ENCODE data around the gene CDH2.

Gene CDH2

DNA sequence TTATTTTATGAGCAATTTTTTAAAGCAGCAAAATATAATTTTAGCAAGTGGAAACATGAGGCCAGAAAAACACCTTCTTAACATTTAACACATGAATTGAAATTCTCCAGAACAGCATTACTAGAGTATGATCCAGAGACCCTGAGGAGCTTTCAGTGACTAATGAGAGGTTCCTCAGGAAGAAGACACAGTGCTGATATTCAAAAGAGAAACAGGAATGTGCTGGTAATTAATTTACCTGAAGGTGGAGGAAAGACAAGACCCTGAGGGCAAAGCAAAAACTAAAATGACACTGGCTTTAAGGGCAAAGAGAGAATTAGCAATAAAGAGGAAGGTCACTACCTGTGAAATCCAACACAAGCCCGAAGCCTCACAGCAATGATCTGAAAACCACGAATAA is 97.0 kb downstream of the CDH2 start:
- no peak for DNase-seq

DNA sequence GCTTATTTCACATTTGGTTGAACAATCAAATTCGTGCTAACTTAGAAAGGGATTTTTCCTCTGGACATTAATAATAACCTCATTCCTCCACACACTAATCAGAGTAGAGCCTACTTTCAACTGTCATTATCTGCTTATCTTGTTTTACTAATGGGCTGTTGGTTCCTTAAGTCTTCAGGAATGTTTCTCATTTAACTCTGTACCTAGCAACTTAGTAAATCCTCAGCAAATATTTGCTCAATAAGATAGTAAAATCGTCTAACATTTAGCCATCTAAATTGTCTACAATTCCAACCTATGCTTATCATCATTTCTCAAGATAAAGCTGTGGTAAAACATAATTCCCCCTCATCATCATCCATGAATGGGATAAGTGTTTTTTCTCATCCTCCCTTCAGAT is 98.1 kb downstream of the CDH2 start:
- DNase-seq: no peak

DNA sequence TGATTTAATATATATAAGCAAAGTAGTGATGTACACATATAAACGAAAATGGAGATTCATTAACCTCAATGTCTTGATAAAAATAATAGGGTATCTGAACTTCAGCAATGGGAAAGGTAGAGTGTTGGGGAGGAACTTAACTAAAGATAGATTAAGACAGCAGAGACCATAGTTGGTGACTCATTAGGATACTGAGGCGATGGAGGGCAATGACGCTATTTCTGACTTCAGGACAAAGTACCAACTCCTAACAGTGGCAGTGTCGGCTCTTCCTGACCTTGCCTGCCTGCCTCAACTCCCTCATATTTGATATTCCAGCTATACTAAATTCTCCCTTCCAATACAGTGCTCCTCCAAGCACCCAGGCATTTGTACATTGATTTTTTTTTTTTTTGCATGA is 98.6 kb downstream of the CDH2 start:
- DNase-seq: no peak

DNA sequence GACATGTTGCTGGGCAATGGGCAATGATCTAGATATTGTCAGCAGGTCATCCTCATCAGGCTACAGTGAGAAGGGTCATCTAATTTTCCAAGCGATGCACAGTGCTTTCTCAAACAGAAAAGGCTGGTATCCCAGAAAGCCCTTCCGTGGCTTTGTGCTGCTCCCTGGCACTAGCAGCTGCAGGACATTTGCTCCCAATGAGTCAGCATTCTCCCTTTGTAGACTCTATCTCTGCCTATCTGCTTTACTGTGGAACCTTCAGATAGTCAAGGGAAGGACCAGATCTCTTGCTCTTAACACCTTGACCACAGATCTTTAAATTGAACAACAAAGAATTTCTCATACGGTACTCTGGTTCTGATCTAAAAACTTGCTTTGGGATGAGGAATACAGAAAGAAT is 101.4 kb downstream of the CDH2 start:
- no peak for DNase-seq

DNA sequence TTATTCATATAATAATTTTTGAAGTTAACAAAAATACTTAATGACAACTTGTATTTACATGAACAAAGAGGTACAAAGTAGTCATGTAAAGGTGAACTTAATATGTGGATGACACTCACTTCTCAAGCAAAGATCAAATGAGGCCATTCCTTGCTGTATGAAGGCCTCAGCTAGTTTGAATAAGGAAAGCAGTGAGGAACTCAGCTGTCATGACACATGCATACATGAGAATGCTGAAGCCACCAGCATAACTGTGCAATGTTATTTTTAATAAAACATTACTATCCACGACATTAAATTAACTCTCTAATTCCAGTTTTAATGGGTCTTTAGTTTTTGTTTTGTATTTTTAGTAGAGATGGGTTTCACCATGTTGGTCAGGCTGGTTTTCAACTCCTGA is 102.9 kb downstream of the CDH2 start:
- no peak for DNase-seq

DNA sequence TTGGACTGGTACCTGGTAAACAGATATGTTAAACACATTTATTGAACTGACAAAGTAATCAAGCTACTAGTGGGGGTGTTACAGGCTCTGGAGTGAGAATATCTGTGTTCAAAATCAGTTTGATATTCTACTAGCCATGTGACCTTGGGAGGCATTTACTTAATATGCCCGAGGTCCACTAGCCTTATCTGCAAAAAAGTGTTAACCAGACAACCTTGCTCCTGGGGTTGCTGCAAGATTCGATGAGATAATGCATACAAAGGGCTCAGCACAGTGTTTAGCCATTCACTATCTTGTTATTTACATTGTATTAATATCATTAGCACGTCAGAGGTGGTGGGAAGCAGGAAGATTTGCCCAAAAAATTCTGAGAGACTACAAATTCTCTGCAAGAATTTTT is 103.3 kb downstream of the CDH2 start:
- DNase-seq: no peak

DNA sequence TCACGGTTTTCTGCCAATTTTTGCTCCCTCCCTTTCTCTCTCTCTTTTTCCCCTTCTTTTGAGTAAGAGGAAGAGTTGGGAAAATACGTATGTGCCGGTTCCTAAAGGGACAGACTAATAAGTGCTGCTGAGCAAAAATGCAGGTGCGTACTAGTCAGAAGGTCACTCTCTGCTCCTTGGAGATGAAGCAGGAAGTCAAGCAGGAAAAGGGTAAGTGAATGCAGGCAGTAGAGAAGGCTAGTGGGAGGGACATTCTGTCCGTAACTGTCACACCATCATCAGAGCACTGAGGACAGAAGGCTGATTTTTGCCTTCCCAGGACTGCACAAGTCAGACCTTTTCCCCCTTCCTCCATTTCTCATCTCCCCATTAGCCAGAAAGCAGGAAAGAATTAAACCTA is 105.7 kb downstream of the CDH2 start:
- no peak for DNase-seq

DNA sequence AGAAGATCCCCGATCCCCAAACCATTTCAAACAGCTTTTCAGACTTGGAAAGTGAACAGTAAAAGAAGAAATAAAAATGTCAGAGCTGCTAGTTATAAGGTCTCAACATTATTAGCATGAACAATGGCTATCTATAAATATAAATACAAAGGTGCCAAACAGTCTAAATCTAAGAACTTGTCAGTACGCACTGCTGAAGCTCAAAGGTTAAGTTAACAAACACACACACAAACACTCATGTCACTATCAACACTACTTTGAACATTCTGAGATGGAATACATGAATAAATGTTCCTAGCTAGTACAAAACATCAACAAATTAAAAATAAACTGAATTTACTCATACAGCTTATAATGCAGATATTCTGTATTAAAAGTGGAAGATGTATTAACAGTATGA is 108.7 kb downstream of the CDH2 start:
- DNase-seq: no peak

DNA sequence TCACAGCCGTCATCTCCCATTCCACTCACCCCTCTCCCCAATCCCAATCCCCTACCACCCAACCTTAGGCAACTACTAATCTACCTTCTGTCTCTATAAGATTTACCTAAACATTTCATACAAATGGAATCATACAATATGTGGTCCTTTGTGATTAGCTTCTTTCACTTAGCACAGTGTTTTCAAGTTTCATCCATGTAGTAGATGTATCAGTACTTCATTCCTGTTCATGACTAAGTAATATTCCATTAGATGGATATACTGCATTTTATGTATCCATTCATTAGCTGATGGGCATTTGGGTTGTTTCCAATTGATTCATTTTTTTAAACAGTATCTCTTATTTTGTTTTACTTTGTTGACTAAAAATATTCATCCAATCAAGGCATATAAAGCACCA is 109.6 kb downstream of the CDH2 start:
- no peak for DNase-seq

DNA sequence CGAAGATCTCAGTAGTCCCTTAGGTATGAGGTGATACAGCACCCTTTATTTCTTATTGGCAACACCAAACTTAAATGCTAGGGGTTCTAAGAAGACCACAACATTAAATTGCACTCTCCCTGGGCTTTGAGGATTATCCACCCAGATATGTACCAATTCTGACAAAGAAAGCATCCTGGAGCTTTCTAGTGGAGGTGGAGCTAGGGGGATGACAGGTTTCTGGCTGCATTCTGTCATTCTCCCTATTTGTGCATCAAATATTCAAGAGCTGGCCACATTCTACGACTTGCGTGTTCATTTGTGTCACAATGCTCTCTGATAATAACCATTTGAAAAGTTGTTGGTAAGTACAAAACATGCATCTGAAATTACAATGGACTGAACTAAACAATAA is 111.1 kb downstream of the CDH2 start:
- no peak for DNase-seq

DNA sequence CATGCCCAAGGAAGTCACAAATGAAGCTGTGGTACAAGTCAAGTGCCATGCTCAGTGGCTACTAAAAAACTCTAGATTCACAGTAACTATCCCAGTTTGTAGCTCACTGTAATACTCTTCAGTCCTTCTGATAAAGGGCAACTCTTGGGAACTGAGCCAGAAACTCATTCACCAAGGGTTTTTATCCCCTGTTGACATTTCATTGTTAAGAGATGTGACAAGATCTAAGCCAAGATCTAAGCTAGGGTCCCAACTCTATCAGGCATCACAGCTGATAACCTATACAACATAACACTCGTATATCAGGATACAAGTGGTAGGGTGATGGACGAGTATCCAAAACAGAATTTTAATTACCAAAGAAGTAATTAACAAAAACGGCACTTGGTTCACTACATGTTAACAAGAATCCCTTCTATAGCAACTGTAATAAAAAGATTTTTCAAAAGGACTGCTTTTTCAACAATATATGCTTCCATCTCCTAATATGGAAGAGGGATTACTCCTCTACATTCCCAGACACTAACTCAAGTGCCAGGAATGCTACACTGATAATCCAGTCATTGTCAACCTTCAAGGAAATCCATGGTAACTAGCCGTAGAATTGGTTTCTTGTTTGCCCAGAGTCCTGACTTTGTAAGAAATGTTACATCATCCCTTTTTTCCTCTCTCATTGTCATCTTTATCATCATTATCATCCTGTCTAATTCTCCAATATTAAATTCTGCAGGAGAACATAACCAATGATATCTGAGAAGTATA is 111.7 kb downstream of the CDH2 start:
- DNase-seq: no peak

DNA sequence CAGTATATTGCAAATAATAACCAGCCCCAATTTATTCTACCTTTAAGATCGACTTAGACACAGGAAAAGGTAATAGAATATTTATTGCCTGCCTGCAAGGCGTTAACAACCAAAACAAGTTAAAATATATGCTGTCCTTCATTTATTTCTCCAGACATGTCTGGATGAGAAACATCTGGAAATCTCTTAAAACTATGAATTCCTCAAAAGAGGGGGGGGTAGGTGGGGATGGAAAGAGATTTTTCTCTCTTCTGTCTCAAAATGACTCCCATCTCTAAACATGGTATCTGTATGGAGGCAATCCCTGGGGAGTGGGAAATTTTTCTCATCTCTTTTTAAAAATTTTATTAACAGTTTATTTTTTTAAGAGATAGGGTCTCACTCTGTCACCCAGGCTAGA is 113.0 kb downstream of the CDH2 start:
- no peak for DNase-seq

DNA sequence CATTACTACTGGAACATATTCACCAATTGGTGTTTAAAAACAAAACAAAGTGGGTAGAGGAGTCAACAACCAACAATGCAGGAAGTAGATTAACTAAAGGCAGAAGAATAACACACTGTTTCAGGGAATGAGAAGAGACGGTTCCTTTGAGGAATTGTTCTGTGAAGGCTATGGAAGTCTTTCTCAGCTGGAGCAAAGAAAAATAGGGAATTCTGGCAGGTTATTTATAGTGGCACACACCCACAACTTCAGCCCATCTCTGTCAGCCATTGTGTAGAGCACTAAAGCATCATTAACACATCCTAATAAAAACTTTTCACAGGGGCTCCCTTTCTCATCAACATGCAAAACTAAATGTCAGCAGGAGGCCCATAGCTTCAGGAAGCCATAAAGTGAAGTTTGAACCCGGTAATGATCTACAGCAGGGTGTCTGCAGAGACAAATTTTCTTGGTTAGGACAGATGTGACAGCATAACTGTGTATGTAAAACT is 113.6 kb downstream of the CDH2 start:
- no peak for DNase-seq

DNA sequence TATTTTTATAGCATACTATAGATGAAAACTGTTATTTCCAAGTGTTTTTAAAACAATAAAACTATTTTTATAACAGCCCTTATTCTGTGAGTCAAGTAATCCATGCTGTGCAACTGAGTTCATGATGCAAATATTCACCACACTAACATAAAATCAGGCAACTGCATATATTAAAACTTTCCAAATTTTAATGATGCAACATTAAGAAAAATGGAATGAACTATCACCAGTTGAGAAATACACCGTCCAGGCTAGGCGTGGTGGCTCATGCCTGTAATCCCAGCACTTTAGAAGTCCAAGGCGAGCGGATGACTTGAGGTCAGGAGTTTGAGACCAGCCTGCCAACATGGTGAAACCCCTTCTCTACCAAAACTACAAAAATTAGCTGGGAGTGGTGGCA is 114.5 kb downstream of the CDH2 start:
- DNase-seq: no peak

DNA sequence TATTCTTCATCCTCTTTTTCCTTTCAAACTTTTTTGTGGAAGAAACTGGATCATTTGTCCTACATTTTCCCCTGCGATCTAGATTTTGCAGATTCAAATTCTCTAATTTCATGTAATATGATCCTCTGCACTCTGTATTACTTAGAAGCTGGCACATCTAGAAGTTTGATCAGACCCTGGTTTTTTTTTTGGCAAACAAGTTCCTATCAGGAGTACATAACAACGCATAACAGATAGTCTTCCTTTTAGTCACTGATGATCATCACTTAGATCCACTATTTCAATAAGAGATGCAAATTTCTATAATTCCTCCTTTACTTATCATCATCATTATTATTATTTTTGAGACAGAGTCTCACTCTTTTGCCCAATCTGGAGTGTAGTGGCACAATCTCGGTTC is 117.1 kb downstream of the CDH2 start:
- DNase-seq: no peak

DNA sequence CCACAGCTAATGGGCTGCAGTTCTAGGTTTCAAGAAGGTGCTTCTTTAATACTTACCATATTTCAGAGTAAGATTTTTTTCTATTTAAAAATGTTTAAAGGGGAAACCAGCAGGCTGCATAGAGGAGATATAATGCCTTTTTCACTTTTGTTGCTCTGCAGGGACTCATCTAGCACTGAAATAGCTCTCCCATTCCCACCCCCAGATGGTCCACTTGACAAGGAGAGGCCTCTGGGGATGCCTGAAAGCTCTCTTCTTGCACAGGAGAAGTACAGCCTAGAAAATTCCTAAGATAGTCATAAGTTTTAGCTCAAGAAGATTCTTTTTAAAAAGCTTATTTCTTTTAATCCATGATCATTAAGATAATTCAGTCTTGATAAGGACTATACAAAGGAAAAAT is 126.4 kb downstream of the CDH2 start:
- no peak for DNase-seq

DNA sequence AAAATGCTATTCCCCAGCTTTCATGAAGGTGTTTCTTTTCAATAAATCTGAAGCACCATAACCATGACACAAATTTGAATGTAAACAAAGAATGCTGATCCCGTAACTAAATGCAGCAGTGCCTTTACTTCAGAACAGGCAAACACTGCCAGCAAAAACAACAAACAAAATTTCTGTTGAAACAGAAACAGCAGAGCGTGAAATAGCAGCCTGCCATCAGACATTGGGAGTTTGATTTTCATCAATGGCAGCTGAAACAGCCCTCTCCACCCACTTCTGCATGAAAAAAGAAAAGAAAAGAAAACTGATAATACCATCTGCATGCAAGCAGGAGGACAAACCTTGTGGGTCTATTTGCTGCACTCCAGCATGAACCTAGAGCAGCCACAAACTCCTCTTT is 128.3 kb downstream of the CDH2 start:
- DNase-seq: no peak

DNA sequence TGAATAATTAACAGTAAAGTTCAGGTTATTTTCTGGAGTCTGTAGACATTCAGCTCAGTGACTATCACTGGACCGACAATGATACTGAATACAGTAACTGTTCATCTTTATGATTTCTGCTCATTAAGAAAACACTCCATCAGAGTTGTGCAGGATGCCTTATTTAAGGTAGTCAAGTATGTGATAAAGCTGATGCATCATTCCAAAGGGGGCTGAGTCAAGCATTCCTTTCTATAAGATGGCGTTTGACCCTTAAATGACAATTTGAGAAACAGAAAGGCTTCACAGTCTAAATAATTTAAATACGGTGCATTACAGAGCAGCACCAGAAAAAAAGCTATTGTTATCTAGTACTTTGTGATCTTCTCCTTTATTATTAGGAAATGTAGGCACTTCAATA is 131.1 kb downstream of the CDH2 start:
- no peak for DNase-seq

DNA sequence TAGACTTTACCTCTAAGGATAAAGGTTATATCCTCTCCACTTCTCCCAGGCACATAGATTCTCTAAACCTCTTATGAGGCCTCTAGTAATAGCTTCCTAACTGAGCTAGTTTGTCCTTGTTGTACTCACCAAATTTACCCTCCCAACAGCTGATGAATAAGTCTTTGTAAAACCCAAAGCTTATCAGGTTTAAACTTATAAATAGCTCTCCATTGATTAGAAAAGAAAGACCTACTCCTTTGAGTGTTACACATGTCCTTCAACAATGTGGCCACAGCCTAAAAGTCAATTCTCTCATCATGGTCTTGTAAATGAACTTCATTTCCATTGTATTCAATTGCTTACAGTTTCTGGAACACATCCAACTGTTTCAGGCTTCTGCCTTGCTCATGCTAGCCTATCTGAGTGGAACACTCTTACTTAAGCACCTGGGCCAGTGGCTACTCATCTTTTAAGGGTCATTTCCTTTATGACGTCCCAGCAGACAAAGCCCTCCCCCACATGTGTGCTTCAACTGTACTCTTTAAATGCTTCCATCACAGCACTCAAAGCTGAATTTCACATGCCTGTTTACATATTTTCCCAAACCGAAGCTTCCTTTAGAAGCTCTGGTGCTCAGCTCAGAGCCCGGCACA is 131.6 kb downstream of the CDH2 start:
- DNase-seq: no peak

DNA sequence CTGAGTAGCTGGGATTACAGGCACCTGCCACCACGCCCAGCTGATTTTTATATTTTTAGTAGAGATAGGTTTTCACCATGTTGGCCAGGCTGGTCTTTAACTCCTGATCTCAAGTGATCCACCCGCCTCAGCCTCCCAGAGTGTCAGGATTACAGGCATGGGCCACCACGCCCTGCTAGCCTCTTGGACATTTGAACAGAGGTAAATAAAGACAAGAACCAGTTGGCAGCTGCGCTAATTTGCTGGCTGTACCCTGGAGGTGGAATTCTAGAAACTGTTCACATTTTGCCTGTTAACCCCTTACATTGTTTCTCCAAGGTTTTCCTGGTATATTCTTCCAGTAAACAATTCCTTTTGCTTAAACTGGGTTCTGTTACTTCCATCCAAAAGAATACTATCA is 132.9 kb downstream of the CDH2 start:
- DNase-seq: no peak

DNA sequence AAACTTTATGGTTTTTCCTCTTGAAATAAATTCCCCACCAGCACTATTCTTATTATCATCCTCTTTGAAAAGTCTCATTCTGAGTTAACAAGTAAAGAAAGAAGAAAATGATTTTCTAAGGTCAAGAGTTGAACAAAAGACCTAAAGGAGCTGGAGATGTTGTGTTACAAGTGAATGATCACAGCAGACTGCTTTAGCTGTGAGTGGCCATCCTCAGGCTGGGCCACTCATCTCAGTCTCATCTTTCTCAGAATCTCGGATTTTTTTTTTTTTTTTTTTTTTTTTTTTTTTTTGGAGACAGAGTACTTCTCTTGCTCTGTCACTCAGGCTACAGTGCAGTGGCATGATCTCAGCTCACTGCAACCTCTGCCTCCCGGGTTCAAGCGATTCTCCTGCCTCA is 133.3 kb downstream of the CDH2 start:
- no peak for DNase-seq

DNA sequence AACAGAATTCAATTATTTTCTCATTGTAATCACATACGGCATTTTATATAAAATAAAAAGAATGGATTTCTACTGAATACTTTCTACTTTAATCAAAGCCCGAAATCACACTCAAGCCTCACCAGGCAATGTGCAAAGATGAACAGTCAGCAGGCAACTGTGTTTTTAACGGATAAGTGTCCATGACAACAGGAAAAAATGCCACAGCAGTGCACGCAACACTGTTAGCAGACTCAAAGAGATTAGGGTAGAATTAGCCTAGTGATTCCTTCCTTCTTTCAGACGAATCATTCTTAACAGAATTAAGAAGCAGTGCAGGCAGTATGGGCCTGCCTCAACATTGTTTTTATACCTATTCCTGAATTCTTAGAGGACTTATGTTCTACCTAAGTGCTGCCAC is 135.6 kb downstream of the CDH2 start:
- no peak for DNase-seq

DNA sequence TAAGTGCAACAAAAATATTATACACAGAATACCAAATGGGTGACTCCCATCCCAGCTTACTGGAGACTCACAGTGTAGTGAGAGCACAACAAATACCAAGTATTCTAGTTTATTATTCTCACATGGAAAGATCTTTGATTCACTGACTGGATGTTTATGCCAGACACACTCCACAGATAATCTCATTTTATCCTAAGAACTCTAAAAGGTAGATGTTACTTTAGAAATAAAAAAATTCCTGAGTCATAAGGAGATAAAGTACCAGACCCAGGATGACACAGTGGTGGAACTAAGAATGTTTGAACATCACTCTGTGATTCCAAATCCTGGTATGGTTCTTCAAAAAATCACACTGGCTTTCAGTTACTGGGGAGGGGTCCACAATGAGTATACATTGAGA is 136.2 kb downstream of the CDH2 start:
- no peak for DNase-seq

DNA sequence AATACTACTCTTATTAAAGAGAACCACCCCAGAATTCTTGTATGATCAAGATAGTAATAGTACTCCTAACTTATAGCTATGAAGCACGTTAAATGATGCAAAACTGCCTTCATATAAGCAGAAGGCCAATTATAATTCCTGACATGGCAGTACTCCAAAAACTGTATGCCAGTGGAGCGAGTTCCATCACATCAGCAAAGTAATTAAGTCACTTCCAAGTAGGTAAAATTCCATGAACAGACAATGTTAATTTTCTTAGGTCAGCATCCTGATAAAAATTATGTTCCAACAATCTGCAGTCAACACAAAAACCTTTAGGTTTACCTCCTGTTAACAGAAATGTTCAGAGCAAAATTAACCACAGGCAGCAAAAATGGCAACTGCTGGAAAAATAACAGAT is 136.7 kb downstream of the CDH2 start:
- no peak for DNase-seq

DNA sequence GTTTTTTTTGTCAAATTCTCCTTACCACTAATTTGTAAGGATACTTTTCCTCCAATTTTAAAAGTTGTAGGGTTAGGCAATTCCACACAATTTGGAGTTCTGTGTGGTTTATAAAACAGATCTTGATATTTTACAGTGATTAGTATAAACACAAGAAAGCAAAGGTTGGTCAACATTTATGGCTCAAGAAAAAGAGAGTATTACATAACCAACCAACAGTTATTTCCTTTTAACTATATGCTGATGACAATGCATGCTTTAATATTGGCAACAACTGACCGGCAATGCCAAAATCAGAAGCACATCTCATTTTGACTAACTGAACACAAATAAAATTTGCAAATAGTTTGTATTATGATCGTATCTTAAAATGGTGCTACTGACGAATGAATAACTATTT is 137.2 kb downstream of the CDH2 start:
- DNase-seq: no peak
